WTC11 (cell line): Measurements from ENCODE around the gene EPGN. TPM values are rescaled to one million over a fixed set of nuclear protein-coding genes. Genes with fewer than 3 reads are reported as not detected.

Experiments used
- ATAC-seq: fragments of 200-7000 bp; cut with Tn5 transposase; 2 replicates; pipeline ENCODE4 v1.10.0; 2021; ENCODE audit warnings: mild to moderate bottlenecking, moderate library complexity
- CTCF ChIA-PET: fragments of 300-600 bp; sonication (Branson Sonifier 250); formaldehyde crosslinking; loops from one replicate; lab custom pipeline; 2021; ENCODE audit warnings: antibody characterized with exemption; lab: Charles Lee
- POLR2A ChIA-PET: fragments of 350-600 bp; sonication (Branson Sonifier 250); formaldehyde crosslinking; loops from one replicate; lab custom pipeline; 2021; ENCODE audit warnings: antibody characterized with exemption; lab: Charles Lee
- DNase-seq: peaks from one replicate; pipeline ENCODE4 v3.0.0; 2021; ENCODE audit warnings: low spot score
- H3K27ac Mint-ChIP-seq: 2 replicates; pipeline ENCODE4 v1.8.0; 2021; ENCODE audit warnings: mixed read lengths
- H3K27me3 Mint-ChIP-seq: 2 replicates; pipeline ENCODE4 v1.8.0; 2021; ENCODE audit warnings: low read depth, mild to moderate bottlenecking, moderate library complexity, mixed read lengths
- H3K36me3 Mint-ChIP-seq: 2 replicates; pipeline ENCODE4 v1.8.0; 2021; ENCODE audit warnings: mixed read lengths
- H3K4me1 Mint-ChIP-seq: 2 replicates; pipeline ENCODE4 v1.8.0; 2022; ENCODE audit warnings: mixed read lengths
- H3K4me3 Mint-ChIP-seq: 2 replicates; pipeline ENCODE4 v1.8.0; 2021; ENCODE audit warnings: mild to moderate bottlenecking, moderate library complexity, mixed read lengths
- H3K9me3 Mint-ChIP-seq: 2 replicates; pipeline ENCODE4 v1.8.0; 2021; ENCODE audit warnings: mixed read lengths
- CREB1 ChIP-seq: sonication (generic); formaldehyde crosslinking; IDR thresholded peaks from 2 replicates; pipeline ENCODE4 v1.8.0; 2023; ENCODE audit warnings: mild to moderate bottlenecking, missing genetic modification reagents
- CREM ChIP-seq: sonication (generic); formaldehyde crosslinking; IDR thresholded peaks from 2 replicates; pipeline ENCODE4 v1.8.1; 2022; ENCODE audit warnings: mild to moderate bottlenecking, missing genetic modification reagents, moderate library complexity
- GRHL2 ChIP-seq: fragments of 250-450 bp; sonication (Bioruptor Pico); IDR thresholded peaks from 2 replicates; pipeline ENCODE4 v1.8.0; 2022; ENCODE audit warnings: mild to moderate bottlenecking, moderate library complexity; ENCODE audit not compliant: insufficient replicate concordance, severe bottlenecking
- MXD4 ChIP-seq: fragments of 250-450 bp; sonication (Bioruptor Pico); IDR thresholded peaks from 2 replicates; pipeline ENCODE4 v1.8.0; 2021; ENCODE audit warnings: mild to moderate bottlenecking, moderate library complexity, borderline replicate concordance
- PRRX2 ChIP-seq: fragments of 250-450 bp; sonication (Bioruptor Pico); IDR thresholded peaks from 2 replicates; pipeline ENCODE4 v1.8.0; 2021; ENCODE audit warnings: mild to moderate bottlenecking
- RELA ChIP-seq: sonication (generic); formaldehyde crosslinking; IDR thresholded peaks from 2 replicates; pipeline ENCODE4 v1.8.1; 2022; ENCODE audit warnings: missing genetic modification reagents, mild to moderate bottlenecking, borderline replicate concordance
- SMAD3 ChIP-seq: sonication (generic); formaldehyde crosslinking; IDR thresholded peaks from 2 replicates; pipeline ENCODE4 v1.8.0; 2022; ENCODE audit warnings: missing genetic modification reagents, mild to moderate bottlenecking, borderline replicate concordance
- SMAD4 ChIP-seq: sonication (generic); formaldehyde crosslinking; IDR thresholded peaks from 2 replicates; pipeline ENCODE4 v1.8.0; 2022; ENCODE audit warnings: mild to moderate bottlenecking, missing genetic modification reagents
- SOX15 ChIP-seq: fragments of 250-450 bp; sonication (Bioruptor Pico); IDR thresholded peaks from 2 replicates; pipeline ENCODE4 v1.9.0; 2021; ENCODE audit warnings: mild to moderate bottlenecking
- TEAD4 ChIP-seq: sonication (generic); formaldehyde crosslinking; IDR thresholded peaks from 2 replicates; pipeline ENCODE4 v1.8.0; 2022; ENCODE audit warnings: mild to moderate bottlenecking, missing genetic modification reagents
- ZNF219 ChIP-seq: sonication (generic); formaldehyde crosslinking; IDR thresholded peaks from 2 replicates; pipeline ENCODE4 v1.8.0; 2023; ENCODE audit warnings: missing genetic modification reagents, mild to moderate bottlenecking, borderline replicate concordance
- total RNA-seq: library from RNA; stranded (reverse); gene quantifications from 3 replicates; pipeline ENCODE4 v1.2.3, GENCODE V29; 2021
- TF ChIP-seq, protein P1 (sequence below): sonication (generic); formaldehyde crosslinking; IDR thresholded peaks from 2 replicates; pipeline ENCODE4 v1.8.1; 2023; ENCODE audit warnings: mild to moderate bottlenecking, missing genetic modification reagents, moderate library complexity
- TF ChIP-seq, protein P2 (sequence below): sonication (generic); formaldehyde crosslinking; IDR thresholded peaks from 2 replicates; pipeline ENCODE4 v1.8.0; 2022; ENCODE audit warnings: mild to moderate bottlenecking, missing genetic modification reagents
- TF ChIP-seq, protein P3 (sequence below): fragments of 250-450 bp; sonication (Bioruptor Pico); IDR thresholded peaks from 2 replicates; pipeline ENCODE4 v1.9.0; 2021; ENCODE audit warnings: mild to moderate bottlenecking, borderline replicate concordance
- TF ChIP-seq, protein P4 (sequence below): sonication (generic); formaldehyde crosslinking; IDR thresholded peaks from 2 replicates; pipeline ENCODE4 v1.8.1; 2022; ENCODE audit warnings: mild to moderate bottlenecking, moderate library complexity, missing genetic modification reagents
- TF ChIP-seq, protein P5 (sequence below): sonication (generic); formaldehyde crosslinking; IDR thresholded peaks from 2 replicates; pipeline ENCODE4 v1.8.1; 2023; ENCODE audit warnings: mild to moderate bottlenecking, missing genetic modification reagents
- TF ChIP-seq, protein P6 (sequence below): sonication (generic); formaldehyde crosslinking; IDR thresholded peaks from 2 replicates; pipeline ENCODE4 v1.8.1; 2023; ENCODE audit warnings: mild to moderate bottlenecking, missing genetic modification reagents, moderate library complexity

Gene EPGN
- total RNA-seq, 1 experiment from 2014 or later, result not detected

DNA sequence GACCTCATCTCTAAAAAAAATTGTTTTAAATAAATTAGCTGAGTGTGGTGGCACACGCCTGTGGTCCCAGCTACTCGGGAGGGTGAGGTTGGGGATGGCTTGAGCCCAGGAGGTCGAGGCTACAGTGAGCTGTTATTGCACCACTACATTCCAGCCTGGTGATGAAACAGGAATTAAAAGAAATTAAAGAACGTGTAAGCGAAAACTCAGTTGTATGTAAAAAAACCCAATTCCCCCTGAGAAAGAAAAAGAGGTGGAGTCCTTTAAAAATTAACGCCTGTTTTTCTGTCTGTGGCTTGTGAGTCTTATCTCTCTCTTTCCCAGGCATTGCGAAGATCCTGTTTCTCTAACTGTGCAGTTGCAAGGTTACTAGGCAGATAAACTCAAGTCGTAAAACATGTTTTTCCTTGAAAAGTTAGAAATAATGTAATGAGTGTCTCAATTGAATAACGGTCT lies 22.1 kb downstream of the EPGN start:
- DNase-seq (no peak), ATAC-seq (no peak)
- H3K4me3 Mint-ChIP-seq, result no peak overlapping the region
- H3K27me3 Mint-ChIP-seq, result no peaks in the 10 kb centered on the region
- CTCF ChIA-PET, result no interaction called here
- peaks cover 16% of the 10 kb centered on the region for H3K4me1 Mint-ChIP-seq
- POLR2A ChIA-PET, result no interaction called here
- TF ChIP-seq, protein P1, sequence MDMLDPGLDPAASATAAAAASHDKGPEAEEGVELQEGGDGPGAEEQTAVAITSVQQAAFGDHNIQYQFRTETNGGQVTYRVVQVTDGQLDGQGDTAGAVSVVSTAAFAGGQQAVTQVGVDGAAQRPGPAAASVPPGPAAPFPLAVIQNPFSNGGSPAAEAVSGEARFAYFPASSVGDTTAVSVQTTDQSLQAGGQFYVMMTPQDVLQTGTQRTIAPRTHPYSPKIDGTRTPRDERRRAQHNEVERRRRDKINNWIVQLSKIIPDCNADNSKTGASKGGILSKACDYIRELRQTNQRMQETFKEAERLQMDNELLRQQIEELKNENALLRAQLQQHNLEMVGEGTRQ, result no peak
- TF ChIP-seq CREB1 (no peak), SMAD3 (CRISPR knock-in tag) (no peak), CREM (CRISPR knock-in tag) (no peak), SOX15 (CRISPR knock-in tag) (no peak), SMAD4 (CRISPR knock-in tag) (no peak), PRRX2 (CRISPR knock-in tag) (no peak), TEAD4 (CRISPR knock-in tag) (no peak), MXD4 (CRISPR knock-in tag) (no peak), ZNF219 (no peak), RELA (CRISPR knock-in tag) (no peak)
- TF ChIP-seq, protein P2, sequence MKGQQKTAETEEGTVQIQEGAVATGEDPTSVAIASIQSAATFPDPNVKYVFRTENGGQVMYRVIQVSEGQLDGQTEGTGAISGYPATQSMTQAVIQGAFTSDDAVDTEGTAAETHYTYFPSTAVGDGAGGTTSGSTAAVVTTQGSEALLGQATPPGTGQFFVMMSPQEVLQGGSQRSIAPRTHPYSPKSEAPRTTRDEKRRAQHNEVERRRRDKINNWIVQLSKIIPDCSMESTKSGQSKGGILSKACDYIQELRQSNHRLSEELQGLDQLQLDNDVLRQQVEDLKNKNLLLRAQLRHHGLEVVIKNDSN (CRISPR knock-in tag), result no peak
- TF ChIP-seq, protein P3, sequence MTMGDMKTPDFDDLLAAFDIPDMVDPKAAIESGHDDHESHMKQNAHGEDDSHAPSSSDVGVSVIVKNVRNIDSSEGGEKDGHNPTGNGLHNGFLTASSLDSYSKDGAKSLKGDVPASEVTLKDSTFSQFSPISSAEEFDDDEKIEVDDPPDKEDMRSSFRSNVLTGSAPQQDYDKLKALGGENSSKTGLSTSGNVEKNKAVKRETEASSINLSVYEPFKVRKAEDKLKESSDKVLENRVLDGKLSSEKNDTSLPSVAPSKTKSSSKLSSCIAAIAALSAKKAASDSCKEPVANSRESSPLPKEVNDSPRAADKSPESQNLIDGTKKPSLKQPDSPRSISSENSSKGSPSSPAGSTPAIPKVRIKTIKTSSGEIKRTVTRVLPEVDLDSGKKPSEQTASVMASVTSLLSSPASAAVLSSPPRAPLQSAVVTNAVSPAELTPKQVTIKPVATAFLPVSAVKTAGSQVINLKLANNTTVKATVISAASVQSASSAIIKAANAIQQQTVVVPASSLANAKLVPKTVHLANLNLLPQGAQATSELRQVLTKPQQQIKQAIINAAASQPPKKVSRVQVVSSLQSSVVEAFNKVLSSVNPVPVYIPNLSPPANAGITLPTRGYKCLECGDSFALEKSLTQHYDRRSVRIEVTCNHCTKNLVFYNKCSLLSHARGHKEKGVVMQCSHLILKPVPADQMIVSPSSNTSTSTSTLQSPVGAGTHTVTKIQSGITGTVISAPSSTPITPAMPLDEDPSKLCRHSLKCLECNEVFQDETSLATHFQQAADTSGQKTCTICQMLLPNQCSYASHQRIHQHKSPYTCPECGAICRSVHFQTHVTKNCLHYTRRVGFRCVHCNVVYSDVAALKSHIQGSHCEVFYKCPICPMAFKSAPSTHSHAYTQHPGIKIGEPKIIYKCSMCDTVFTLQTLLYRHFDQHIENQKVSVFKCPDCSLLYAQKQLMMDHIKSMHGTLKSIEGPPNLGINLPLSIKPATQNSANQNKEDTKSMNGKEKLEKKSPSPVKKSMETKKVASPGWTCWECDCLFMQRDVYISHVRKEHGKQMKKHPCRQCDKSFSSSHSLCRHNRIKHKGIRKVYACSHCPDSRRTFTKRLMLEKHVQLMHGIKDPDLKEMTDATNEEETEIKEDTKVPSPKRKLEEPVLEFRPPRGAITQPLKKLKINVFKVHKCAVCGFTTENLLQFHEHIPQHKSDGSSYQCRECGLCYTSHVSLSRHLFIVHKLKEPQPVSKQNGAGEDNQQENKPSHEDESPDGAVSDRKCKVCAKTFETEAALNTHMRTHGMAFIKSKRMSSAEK, result no peak
- TF ChIP-seq, protein P4, sequence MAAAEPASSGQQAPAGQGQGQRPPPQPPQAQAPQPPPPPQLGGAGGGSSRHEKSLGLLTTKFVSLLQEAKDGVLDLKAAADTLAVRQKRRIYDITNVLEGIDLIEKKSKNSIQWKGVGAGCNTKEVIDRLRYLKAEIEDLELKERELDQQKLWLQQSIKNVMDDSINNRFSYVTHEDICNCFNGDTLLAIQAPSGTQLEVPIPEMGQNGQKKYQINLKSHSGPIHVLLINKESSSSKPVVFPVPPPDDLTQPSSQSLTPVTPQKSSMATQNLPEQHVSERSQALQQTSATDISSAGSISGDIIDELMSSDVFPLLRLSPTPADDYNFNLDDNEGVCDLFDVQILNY (CRISPR knock-in tag), result no peak
- TF ChIP-seq, protein P5, sequence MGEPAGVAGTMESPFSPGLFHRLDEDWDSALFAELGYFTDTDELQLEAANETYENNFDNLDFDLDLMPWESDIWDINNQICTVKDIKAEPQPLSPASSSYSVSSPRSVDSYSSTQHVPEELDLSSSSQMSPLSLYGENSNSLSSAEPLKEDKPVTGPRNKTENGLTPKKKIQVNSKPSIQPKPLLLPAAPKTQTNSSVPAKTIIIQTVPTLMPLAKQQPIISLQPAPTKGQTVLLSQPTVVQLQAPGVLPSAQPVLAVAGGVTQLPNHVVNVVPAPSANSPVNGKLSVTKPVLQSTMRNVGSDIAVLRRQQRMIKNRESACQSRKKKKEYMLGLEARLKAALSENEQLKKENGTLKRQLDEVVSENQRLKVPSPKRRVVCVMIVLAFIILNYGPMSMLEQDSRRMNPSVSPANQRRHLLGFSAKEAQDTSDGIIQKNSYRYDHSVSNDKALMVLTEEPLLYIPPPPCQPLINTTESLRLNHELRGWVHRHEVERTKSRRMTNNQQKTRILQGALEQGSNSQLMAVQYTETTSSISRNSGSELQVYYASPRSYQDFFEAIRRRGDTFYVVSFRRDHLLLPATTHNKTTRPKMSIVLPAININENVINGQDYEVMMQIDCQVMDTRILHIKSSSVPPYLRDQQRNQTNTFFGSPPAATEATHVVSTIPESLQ (CRISPR knock-in tag), result no peak
- TF ChIP-seq, all 79 proteins: peak for 0
- Mint-ChIP-seq H3K27ac (no peak overlapping the region), H3K9me3 (peaks cover 6% of the 10 kb centered on the region), H3K36me3 (no peaks in the 10 kb centered on the region)

DNA sequence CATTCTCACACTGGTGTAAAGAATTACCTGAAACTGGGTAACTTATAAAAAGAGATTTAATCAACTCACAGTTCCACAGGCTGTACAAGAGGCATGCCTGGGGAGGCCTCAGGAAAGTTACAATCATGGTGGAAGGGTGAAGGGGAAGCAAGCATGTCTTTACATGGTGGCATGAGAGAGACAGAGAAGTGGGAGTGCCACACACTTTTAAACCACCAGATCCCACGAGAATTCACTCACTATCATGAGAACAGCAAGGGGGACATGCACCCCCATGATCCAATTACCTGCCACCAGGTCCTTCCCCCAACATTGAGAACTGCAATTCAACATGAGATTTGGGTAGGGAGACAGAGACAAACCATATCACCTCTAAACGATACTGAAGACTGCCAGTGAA lies 23.0 kb downstream of the EPGN start:
- Mint-ChIP-seq H3K4me3 (no peak overlapping the region), H3K9me3 (peaks cover 6% of the 10 kb centered on the region), H3K36me3 (no peaks in the 10 kb centered on the region)
- CTCF ChIA-PET, result interaction anchor here (0.5 kb wide), 1 partner anchor 142 kb away, joined by 5 read pairs; no protein-coding TSS in a partner anchor
- ATAC-seq, result no peak
- TF ChIP-seq GRHL2 (CRISPR knock-in tag), result no peak
- TF ChIP-seq, protein P6, sequence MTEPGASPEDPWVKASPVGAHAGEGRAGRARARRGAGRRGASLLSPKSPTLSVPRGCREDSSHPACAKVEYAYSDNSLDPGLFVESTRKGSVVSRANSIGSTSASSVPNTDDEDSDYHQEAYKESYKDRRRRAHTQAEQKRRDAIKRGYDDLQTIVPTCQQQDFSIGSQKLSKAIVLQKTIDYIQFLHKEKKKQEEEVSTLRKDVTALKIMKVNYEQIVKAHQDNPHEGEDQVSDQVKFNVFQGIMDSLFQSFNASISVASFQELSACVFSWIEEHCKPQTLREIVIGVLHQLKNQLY (CRISPR knock-in tag), result no peak
- TF ChIP-seq, all 79 proteins: peak for 0
- no peak for DNase-seq
- peaks cover 17% of the 10 kb centered on the region for H3K4me1 Mint-ChIP-seq
- H3K27me3 Mint-ChIP-seq, result no peaks in the 10 kb centered on the region
- POLR2A ChIA-PET, result no interaction called here
- no peak overlapping the region for H3K27ac Mint-ChIP-seq
